CD4-positive, alpha-beta T cell (primary cell): Measurements from ENCODE around the gene ABCG1. TPM values are rescaled to one million over a fixed set of nuclear protein-coding genes. Genes with fewer than 3 reads are reported as not detected.

Source experiments
- ATAC-seq: fragments of 200-7000 bp; cut with Tn5 transposase; one replicate; pipeline ENCODE4 v1.10.0; 2022; ENCODE audit warnings: mild to moderate bottlenecking; ENCODE audit not compliant: poor library complexity
- CTCF ChIA-PET: fragments of 350-600 bp; sonication (Branson Sonifier 250); formaldehyde crosslinking; loops from one replicate; lab custom pipeline; 2021; ENCODE audit warnings: antibody characterized with exemption, inconsistent platforms; lab: Charles Lee
- POLR2A ChIA-PET: fragments of 350-600 bp; sonication (Branson Sonifier 250); formaldehyde crosslinking; loops from one replicate; lab custom pipeline; 2021; ENCODE audit warnings: antibody characterized with exemption, inconsistent platforms; lab: Charles Lee
- DNase-seq, 14 experiments: peaks; one replicate each; pipeline ENCODE4 v3.0.0-alpha.2; 2013 to 2020; ENCODE audit warnings: mixed read lengths in 2 of 14
- H3K27ac ChIP-seq, 2 donors: one replicate each; pipeline versions ENCODE4 v1.5.1 to v1.7.0; 2013; ENCODE audit warnings: low read length in 2 of 2, low read depth in 1 of 2, mild to moderate bottlenecking in 1 of 2
- H3K27me3 ChIP-seq, 2 experiments: 1 replicate in 1 of 2; 2 replicates in 1 of 2; pipeline versions ENCODE4 v1.6.1 to v1.7.0; 2013; ENCODE audit warnings: low read length in 2 of 2, control low read depth in 1 of 2, mild to moderate bottlenecking in 1 of 2, moderate library complexity in 1 of 2; ENCODE audit not compliant: insufficient read depth in 2 of 2, control insufficient read depth in 1 of 2
- H3K36me3 ChIP-seq: one replicate; pipeline ENCODE4 v1.6.1; 2013; ENCODE audit warnings: low read length, control low read depth; ENCODE audit not compliant: insufficient read depth
- H3K4me1 ChIP-seq: one replicate; pipeline ENCODE4 v1.6.1; 2013; ENCODE audit warnings: low read length, control low read depth; ENCODE audit not compliant: insufficient read depth
- H3K4me3 ChIP-seq: one replicate; pipeline ENCODE4 v1.5.1; 2013; ENCODE audit warnings: mild to moderate bottlenecking, low read length, moderate library complexity
- H3K9me3 ChIP-seq, 2 experiments: 1 replicate in 1 of 2; 2 replicates in 1 of 2; pipeline versions ENCODE4 v1.6.1 to v1.7.0; 2013; ENCODE audit warnings: low read length in 2 of 2, mild to moderate bottlenecking in 2 of 2, control low read depth in 1 of 2, moderate library complexity in 1 of 2; ENCODE audit not compliant: control insufficient read depth in 1 of 2, insufficient read depth in 1 of 2
- H3K27ac Mint-ChIP-seq: one replicate; pipeline ENCODE4 v1.8.0; 2020; ENCODE audit warnings: mixed read lengths
- H3K27me3 Mint-ChIP-seq: one replicate; pipeline ENCODE4 v1.8.0; 2021; ENCODE audit warnings: mixed read lengths
- H3K36me3 Mint-ChIP-seq: one replicate; pipeline ENCODE4 v1.8.0; 2021; ENCODE audit warnings: low read depth, mixed read lengths
- H3K4me1 Mint-ChIP-seq: one replicate; pipeline ENCODE4 v1.8.0; 2021; ENCODE audit warnings: low read depth, mixed read lengths
- H3K4me3 Mint-ChIP-seq: one replicate; pipeline ENCODE4 v1.8.0; 2020; ENCODE audit warnings: mild to moderate bottlenecking, mixed read lengths
- H3K9me3 Mint-ChIP-seq: one replicate; pipeline ENCODE4 v1.8.0; 2020; ENCODE audit warnings: mixed read lengths
- CTCF ChIP-seq: fragments of 200-600 bp; IDR thresholded peaks from one replicate; pipeline ENCODE4 v1.8.0; 2022; ENCODE audit warnings: antibody characterized with exemption, mild to moderate bottlenecking
- intact Hi-C, 2 experiments: fragments of 100-400 bp; cut with DNase I in 1 of 2; cut with micrococcal nuclease in 1 of 2; formaldehyde crosslinking; loops; one replicate each; pipeline versions ENCODE4 v1.15.1 to v1.9.0; 2023 to 2025; cut with DNase I, micrococcal nuclease
- total RNA-seq, 174 experiments: library from RNA in 2 of 174; stranded (reverse) in 2 of 174; gene quantifications; one replicate each; pipeline ENCODE4 v1.2.3 and lab custom pipeline; 2021 to 2026

ABCG1 gene
- total RNA-seq, 2 experiments from 2014 or later: 109 to 116 TPM

GRCh38 chr21:42300956-42301355 lies 82.0 kb downstream of the ABCG1 start:
- Mint-ChIP-seq H3K27ac (no peak overlapping the region), H3K4me3 (no peak overlapping the region), H3K27me3 (no peaks in the 10 kb centered on the region), H3K36me3 (peaks cover 22% of the 10 kb centered on the region), H3K9me3 (no peaks in the 10 kb centered on the region), H3K4me1 (peaks cover 19% of the 10 kb centered on the region)
- Histone ChIP-seq H3K27me3 (no peaks in the 10 kb centered on the region), H3K36me3 (peaks cover 6% of the 10 kb centered on the region), H3K9me3 (no peaks in the 10 kb centered on the region), H3K27ac (no peak overlapping the region), H3K4me1 (peaks cover 6% of the 10 kb centered on the region), H3K4me3 (no peak overlapping the region)
- intact Hi-C loops: no loop called here
- TF ChIP-seq CTCF: no peak
- CTCF ChIA-PET: no interaction called here
- POLR2A ChIA-PET: no interaction called here
- ATAC-seq (no peak), DNase-seq (no peak)

GRCh38 chr21:42301371-42302075 lies 82.6 kb downstream of the ABCG1 start:
- ChIA-PET CTCF (no interaction called here), POLR2A (no interaction called here)
- no peak for TF ChIP-seq CTCF
- no peaks in the 10 kb centered on the region for H3K9me3 ChIP-seq
- H3K4me1 ChIP-seq: peaks cover 7% of the 10 kb centered on the region
- Mint-ChIP-seq H3K27me3 (no peaks in the 10 kb centered on the region), H3K9me3 (no peaks in the 10 kb centered on the region), H3K36me3 (peaks cover 16% of the 10 kb centered on the region), H3K4me3 (no peak overlapping the region), H3K4me1 (peaks cover 20% of the 10 kb centered on the region), H3K27ac (no peak overlapping the region)
- DNase-seq: no peak
- no peaks in the 10 kb centered on the region for H3K27me3 ChIP-seq
- H3K4me3 ChIP-seq: no peak overlapping the region
- ATAC-seq: no peak
- no peak overlapping the region for H3K27ac ChIP-seq
- H3K36me3 ChIP-seq: no peaks in the 10 kb centered on the region
- intact Hi-C loops: no loop called here

- Histone ChIP-seq H3K27ac (no peak overlapping the region), H3K27me3 (peaks cover 2 to 4% of the 10 kb centered on the region in 2 experiments), H3K36me3 (no peaks in the 10 kb centered on the region), H3K4me3 (no peak overlapping the region), H3K4me1 (peaks cover 12% of the 10 kb centered on the region), H3K9me3 (no peaks in the 10 kb centered on the region)
- DNase-seq (no peak), ATAC-seq (no peak)
- POLR2A ChIA-PET: no interaction called here
- H3K36me3 Mint-ChIP-seq: peaks cover 9% of the 10 kb centered on the region
- no peak for TF ChIP-seq CTCF
- no peak overlapping the region for H3K27ac Mint-ChIP-seq
- H3K9me3 Mint-ChIP-seq: no peaks in the 10 kb centered on the region
- H3K27me3 Mint-ChIP-seq: no peaks in the 10 kb centered on the region
- intact Hi-C loops: no loop called here
- H3K4me3 Mint-ChIP-seq: no peak overlapping the region
- CTCF ChIA-PET: no interaction called here
- H3K4me1 Mint-ChIP-seq: peaks cover 25% of the 10 kb centered on the region
Measured at GRCh38 chr21:42302076-42302650, 83.2 kb downstream of the ABCG1 start.
